TTC549 (cell line): Measurements from ENCODE around the gene IL3RA.

Source experiments
- FAIRE-seq: peaks from 2 replicates; lab custom pipeline; 2012; peaks lifted over from hg19 to GRCh38; lab: Jason Lieb, UNC

Gene IL3RA

DNA sequence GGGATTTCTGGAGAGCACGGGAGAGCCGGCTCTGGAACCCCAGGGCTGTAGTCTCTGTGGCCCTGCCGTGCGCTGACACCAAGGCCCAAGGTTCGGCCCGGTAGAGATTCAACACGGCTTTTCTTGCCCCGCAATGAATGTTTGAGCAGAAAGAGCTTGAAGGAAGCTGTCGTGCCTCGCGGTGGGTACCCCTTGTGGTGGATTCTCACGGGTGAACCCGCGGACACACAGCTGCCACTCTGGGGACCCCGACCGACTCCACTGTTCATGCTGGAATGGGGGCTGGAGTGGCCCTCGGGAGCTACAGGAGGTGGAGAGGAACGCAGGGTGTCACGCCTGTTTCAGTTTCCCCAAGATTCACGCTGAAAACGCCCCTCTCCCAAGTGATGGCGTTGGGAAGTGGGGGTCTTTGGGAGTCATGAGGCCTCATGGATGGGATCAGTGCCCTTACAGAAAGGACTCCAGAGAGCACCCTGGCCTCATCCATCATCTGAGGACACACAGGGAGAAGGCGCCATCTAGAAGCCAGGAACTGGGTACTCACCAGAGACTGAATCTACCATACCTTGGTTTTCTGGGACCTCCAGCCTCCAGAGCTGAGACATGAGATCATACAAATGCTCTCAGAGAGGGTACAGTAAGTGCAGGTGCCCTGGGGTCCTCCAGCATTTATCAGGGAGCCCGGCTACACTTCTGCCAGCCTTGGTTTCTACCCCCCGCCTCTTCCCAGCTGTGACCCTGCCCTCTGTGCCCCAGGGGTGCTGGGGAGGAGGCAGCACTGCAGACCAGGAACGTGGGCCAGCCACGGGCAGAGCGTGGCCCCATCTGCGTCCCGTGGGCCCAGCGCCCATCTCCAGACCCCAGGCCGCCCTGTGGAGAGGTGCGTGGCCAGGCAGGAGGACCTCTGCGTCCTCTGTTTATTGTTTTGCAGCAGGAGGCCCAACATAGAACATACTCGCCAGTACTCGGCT, 49.0 kb downstream of the IL3RA start:
- FAIRE-seq: no peak

DNA sequence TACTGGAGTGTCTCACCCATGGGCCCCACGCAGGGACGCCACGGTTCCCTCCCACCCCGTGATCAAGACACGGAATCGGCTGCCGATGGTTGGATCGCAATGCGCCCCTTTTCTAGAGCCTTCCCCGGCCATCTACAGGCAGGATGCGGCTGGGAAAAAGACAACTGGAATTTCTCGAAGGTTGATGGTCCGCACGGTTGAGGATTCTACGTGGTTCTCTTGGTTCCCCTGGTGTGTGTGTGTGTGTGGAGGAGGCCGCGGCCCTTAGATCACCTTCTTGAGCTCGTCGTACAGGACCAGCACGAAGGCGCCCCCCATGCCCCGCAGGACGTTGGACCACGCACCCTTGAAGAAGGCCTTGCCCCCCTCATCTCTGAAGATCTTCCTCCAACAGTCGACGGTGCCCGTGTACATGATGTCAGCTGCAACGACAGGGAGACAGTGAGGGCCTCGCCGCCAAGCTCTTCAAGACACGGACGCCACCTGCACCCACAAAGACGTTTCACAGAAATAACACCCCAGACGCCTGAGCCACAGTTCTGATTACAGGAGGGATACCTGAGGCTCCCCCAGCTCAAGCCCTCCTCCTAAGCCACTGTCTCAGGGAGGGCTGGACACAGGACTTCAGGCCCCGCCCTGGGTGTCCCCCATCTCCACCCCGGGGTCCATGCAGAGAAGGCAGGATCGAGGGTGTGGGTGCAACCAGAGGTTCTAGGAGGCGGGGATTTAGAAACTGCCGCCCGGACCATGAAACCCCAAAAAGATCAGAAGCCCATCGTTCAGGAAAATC, 49.9 kb downstream of the IL3RA start:
- no peak for FAIRE-seq

GRCh38 chrX:1387141-1387776, 50.7 kb downstream of the IL3RA start:
- FAIRE-seq: no peak

- no peak for FAIRE-seq
Observed at GRCh38 chrX:1388651-1389050, 52.1 kb downstream of the IL3RA start.

- no peak for FAIRE-seq
Observed at GRCh38 chrX:1389181-1389992, 52.8 kb downstream of the IL3RA start.

- FAIRE-seq: no peak
Observed at GRCh38 chrX:1389993-1390285, 53.4 kb downstream of the IL3RA start.

DNA sequence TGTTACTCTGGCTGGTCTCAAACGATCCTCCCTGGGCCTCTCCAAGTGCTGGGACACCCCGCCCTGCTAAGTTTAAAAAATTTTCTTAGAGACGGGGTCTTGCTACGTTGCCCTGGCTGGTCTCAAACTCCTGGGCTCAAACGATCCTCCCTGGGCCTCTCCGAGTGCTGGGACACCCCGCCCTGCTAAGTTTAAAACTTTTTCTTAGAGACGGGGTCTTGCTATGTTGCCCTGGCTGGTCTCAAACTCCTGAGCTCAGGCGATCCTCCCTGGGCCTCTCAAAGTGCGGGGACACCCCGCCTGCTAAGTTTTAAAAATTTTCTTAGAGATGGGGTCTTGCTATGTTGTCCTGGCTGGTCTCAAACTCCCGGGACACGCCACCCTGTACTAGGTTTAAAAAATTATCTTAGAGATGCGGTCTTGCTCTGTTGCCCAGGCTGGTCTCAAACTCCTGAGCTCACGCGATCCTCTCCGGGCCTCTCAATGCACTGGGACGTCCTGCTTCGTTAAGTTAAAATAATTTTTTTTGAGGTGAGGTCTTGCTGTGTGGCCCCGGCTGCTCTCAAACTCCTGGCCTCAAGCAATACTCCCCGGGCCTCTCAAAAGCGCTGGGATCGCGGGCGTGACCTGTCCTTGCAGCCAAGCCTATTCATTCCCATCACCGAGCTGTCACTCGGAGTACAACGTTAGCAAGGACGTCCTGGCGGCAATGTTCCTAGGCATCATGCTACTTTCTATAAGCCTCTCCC, 54.2 kb downstream of the IL3RA start:
- FAIRE-seq: no peak

DNA sequence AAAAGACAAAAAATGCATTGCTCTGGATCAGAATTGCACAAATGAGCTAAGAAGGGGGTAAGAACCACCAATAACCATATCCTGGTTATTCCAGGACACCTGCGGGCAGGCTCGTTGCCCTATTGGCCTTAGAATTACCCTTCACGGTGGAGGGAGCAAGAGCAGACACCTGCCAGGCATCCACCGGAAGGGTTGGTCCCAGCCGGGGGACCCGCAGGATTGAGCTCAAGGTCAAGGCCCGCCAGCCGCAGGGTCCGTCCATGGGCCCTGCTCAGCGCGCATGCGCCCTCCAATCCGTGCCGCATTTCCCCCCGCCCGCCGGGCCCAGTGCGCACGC, 54.8 kb downstream of the IL3RA start:
- FAIRE-seq: no peak

DNA sequence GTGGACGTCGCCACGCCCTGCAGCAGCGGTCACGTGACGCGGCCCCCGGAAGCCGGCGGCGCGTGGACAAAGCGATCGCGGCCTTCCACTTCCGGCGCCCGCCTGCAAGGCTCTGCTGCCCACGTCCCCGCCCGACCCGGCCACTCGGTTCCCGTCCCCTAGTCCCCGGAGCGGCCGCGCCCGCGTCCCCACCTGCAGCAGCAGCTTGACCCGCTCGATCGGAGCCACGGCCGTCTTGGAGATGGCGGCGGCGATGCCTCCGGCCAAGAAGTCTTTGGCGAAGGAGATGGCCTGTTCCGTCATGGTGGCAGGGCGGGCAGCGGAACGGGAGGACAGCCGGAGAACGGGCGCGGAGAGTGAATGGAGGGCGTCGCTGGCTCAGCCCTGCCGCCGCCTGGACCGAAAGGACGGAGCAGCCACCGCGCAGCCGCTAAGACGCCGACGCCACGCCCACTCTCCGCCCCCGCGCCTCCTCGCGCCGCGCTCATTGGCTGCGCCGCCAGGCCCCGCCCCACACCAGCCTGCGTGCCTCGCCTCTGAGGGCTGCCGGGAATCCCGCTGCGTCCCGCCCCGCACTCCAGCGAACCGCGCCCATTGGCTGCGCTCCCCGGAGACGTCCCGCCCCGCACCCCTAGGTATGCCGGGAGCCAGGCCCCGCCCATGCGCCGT, 55.3 kb downstream of the IL3RA start, which contains the start of gene SLC25A6:
Gene SLC25A6 (minus strand): TSS at position 407 of the 669 bp plus-strand sequence. CDS start 104 bp downstream, at position 303.
- no peak for FAIRE-seq

DNA sequence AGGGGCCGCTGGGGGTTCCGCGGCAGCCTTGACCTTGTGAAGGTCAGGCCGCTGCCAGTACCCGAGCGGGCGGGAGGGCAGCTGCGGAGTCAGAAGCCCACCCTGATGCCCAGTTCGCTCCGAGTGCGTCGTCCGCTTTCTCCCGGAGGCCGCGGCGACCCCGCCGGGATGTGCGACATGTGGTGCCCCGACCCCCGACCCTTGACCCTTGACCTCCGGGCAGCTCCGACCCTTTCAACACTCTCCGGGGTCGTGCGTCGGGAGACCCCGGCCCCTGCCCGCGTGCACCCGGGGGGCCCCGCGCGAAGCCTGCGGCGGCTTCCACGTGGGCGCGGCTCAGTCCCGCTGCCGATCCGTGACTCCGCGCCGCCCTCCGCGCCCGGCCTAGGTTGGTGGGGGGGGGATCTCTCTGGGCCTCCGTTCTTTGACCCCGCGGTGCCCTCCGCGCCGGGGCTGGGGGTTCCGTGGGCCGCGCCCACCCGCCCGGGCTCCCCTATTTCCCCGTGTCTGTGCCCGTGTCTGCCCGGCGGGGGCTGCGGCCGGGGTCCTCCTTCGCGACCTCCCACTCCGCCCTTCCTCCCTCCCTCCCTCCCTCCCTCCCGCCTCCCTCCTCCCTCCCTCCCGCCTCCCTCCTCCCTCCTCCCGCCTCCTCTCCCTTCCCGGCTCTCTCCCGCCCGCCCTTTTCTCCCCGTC, 55.9 kb downstream of the IL3RA start:
- FAIRE-seq: no peak

DNA sequence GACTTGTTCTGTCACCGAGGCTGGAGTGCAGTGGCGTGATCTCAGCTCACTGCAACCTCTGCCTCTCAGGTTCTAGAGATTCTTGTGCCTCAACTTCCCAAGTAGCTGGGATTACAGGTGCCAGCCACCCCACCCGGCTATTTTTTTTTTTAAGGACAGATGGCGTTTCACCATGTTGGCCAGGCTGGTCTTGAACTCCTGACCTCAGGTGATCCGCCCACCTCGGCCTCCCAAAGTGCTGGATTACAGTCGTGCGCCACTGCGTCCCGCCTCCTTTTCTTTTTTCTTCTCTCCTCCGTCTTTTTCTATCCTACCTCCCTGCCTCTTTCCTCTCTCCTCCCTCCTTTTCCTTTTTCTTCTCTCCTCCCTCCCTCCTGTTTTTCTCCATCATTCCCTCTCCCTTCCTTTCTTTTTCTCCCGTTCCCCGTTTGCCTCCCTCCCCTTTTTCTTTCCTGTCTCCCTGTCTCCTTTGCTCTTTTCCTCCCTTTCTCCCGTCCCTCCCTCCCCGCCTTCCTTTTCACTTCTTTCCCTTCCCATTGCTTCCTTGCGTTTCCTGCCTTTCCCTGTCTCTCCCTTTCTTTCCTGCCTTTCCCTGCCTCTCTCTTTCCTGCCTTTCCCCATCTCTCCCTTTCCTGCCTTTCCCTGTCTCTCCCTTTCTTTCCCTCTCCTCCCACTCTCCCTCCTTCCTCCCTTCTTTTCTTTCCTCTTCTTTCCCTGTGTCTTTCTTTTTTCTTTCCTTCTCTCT, 57.5 kb downstream of the IL3RA start:
- no peak for FAIRE-seq

GRCh38 chrX:1394731-1395501, 58.3 kb downstream of the IL3RA start:
- no peak for FAIRE-seq

DNA sequence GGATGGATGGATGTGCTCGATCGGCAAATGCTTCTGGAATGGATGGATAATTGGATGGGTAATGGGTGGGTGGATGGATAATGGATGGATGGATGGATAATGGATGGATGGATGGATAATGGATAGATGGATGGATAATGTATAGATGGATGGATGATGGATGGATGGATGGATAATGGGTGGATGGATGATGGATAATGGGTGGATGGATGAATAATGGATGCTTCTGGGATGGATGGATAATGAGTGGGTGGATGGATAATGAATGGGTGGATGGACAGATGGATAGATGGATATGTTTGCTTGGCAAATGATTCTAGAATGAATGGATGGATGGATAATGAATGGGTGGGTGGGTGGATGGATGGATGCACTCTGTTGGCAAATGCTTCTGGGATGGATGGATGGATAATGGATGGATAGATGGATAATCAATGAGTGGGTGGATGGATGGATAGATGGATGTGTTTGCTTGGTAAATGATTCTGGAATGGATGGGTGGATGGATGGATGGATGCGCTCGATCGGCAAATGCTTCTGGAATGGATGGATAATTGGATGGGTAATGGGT, 59.1 kb downstream of the IL3RA start:
- no peak for FAIRE-seq

DNA sequence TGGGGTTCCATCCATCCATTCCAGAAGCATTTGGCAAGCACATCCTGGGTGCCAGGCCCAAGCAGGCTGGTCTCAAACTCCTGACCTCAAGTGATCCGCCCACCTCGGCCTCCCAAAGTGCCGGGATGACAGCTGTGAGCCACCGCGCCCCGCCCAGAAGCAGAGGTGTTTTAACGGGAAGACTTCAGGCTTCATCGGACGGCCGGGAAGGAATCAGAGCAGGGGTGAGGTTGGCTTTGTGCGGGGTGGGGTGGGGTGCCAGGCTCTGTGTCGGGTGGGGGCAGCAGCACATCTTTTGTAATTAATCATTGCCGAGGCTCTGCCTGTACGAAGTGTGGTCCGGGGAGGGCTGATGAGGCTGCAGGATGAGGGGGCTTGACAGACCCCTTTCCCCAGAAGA, 60.4 kb downstream of the IL3RA start:
- no peak for FAIRE-seq

DNA sequence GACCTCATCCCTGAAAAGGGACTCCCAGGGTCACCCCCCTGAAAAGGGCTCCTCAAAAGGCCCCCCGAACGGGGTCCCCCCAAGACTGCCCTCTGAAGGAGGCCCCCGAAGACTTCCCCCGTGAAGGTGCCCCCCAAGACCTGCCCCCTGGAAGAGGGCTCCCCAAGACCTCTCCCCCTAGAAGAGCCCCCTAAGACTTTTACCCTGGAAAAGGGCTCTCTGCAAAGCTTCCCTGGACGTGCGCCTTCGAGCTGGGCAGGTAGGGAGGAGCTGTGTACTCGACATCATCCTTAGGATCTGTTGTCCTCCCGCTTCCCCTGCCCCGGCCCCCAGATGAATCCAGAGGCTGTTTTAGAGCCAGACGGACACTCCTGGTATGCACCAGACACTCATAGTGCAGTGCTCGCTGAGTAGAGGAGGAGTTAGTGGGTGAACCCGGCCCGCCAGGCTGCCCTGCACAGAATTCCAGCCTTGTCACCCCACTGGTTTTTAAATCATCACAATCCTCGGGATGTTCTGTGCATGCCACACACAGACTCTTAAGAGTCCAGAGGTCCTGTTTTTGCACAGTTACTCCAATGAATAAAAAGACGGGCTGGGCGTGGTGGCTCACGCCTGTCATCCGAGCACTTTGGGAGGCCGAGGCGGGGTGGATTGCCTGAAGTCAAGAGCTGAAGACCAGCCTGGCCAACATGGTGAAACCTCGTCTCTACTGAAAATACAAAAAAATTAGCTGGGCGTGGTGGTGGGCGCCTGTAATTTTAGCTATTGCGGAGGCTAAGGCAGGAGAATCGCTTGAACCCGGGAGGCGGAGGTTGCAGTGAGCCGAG, 61.1 kb downstream of the IL3RA start:
- FAIRE-seq: no peak

- no peak for FAIRE-seq
Observed at GRCh38 chrX:1398431-1399340, 62.1 kb downstream of the IL3RA start.
